K562 (cell line): ENCODE results near the gene SELENOI. TPM values are rescaled to one million over a fixed set of nuclear protein-coding genes. Genes with fewer than 3 reads are reported as not detected.
A peak's percentile ranks its signal among the peaks of the same experiment; 100 is the strongest.

Experiments used
- CBFA2T3 ChIP-seq: fragments of 450-650 bp; IDR thresholded peaks from 2 replicates; pipeline ENCODE4 v1.6.1; 2017
- GABPA ChIP-seq: fragments of 200-800 bp; sonication (Bioruptor generic); conservative IDR thresholded peaks from 2 replicates; pipeline ENCODE4 v1.6.1; 2016; ENCODE audit warnings: low read depth, missing genetic modification characterization, missing compliant biosample characterization
- ILF3 ChIP-seq: fragments of 450-650 bp; IDR thresholded peaks from 2 replicates; pipeline ENCODE4 v1.6.1; 2018; ENCODE audit warnings: antibody characterized with exemption, mild to moderate bottlenecking, moderate library complexity, borderline replicate concordance
- MYC ChIP-seq, 2 experiments: fragments of 250-450 bp in 1 of 2; sonication (Bioruptor Pico) in 1 of 2; IDR thresholded peaks; 2 replicates each; pipeline versions ENCODE4 v1.5.1 to v1.6.1; 2012 to 2021; ENCODE audit warnings: low read depth in 2 of 2, borderline replicate concordance in 1 of 2, improper control_type of control experiment in 1 of 2, low read length in 1 of 2, mild to moderate bottlenecking in 1 of 2, moderate library complexity in 1 of 2
- NBN ChIP-seq: fragments of 450-650 bp; IDR thresholded peaks from 2 replicates; pipeline ENCODE4 v1.6.1; 2016; ENCODE audit warnings: low read depth, mild to moderate bottlenecking
- POLR2B ChIP-seq: fragments of 450-650 bp; IDR thresholded peaks from 2 replicates; pipeline ENCODE4 v1.6.1; 2018; ENCODE audit warnings: low read depth; ENCODE audit not compliant: partially characterized antibody
- PRMT5 ChIP-seq: sonication (generic); formaldehyde crosslinking; IDR thresholded peaks from 2 replicates; pipeline ENCODE4 v1.5.0; 2020; ENCODE audit warnings: missing genetic modification reagents
- TARDBP ChIP-seq: fragments of 450-650 bp; IDR thresholded peaks from 2 replicates; pipeline ENCODE4 v1.6.1; 2016
- ZBTB7A ChIP-seq: IDR thresholded peaks from 2 replicates; pipeline ENCODE4 v1.6.1; 2011; ENCODE audit warnings: low read depth, mild to moderate bottlenecking, low read length, moderate library complexity, borderline replicate concordance; ENCODE audit not compliant: control insufficient read depth
- ZNF408 ChIP-seq: fragments of 250-450 bp; sonication (Bioruptor Pico); IDR thresholded peaks from 2 replicates; pipeline ENCODE4 v1.4.0; 2020; ENCODE audit warnings: low read depth, mild to moderate bottlenecking, moderate library complexity
- ZNF717 ChIP-seq: fragments of 250-450 bp; sonication (Bioruptor Pico); IDR thresholded peaks from 2 replicates; pipeline ENCODE4 v1.5.0; 2021
- polyA plus RNA-seq, 8 experiments: library from polyadenylated mRNA; depleted of rRNA in 4 of 8; stranded (reverse) in 5 of 8; unstranded in 3 of 8; fragments of >200 nt; fragmentation: Nextera tagmentation in 2 of 8; fragmentation: Illumina TruSeq in 1 of 8; extraction: Ambion mirVana in 2 of 8; extraction: Trizol in 1 of 8; gene quantifications; 2 replicates each; pipeline versions ENCODE4 v1.2.1 to v1.2.3, GENCODE V29; 2011 to 2014; ENCODE audit warnings: inconsistent platforms in 1 of 8, missing spikeins in 1 of 8
- total RNA-seq, 7 experiments: library from RNA; depleted of rRNA in 6 of 7; stranded (reverse); fragments of >200 nt in 6 of 7; fragmentation: Illumina TruSeq in 2 of 7; extraction: Trizol in 2 of 7; gene quantifications; 2 replicates each; pipeline versions ENCODE4 v1.2.1 to v1.2.3, GENCODE V29; 2011 to 2021; ENCODE audit warnings: low replicate concordance in 1 of 7
- TF ChIP-seq, protein P1 (sequence below): sonication (generic); formaldehyde crosslinking; IDR thresholded peaks from 2 replicates; pipeline ENCODE4 v1.8.0; 2022; ENCODE audit warnings: missing genetic modification reagents, mild to moderate bottlenecking, borderline replicate concordance
- TF ChIP-seq, protein P2 (sequence below): fragments of 450-650 bp; IDR thresholded peaks from 2 replicates; pipeline ENCODE4 v1.6.1; 2016; ENCODE audit warnings: mild to moderate bottlenecking, moderate library complexity

The SELENOI gene
- total and polyA plus RNA-seq, 9 of the 15 experiments (the other 6 are each of a cell fraction or from before 2014, with no cell fraction given): 9.6 to 46.9 (median 24.4) TPM

DNA sequence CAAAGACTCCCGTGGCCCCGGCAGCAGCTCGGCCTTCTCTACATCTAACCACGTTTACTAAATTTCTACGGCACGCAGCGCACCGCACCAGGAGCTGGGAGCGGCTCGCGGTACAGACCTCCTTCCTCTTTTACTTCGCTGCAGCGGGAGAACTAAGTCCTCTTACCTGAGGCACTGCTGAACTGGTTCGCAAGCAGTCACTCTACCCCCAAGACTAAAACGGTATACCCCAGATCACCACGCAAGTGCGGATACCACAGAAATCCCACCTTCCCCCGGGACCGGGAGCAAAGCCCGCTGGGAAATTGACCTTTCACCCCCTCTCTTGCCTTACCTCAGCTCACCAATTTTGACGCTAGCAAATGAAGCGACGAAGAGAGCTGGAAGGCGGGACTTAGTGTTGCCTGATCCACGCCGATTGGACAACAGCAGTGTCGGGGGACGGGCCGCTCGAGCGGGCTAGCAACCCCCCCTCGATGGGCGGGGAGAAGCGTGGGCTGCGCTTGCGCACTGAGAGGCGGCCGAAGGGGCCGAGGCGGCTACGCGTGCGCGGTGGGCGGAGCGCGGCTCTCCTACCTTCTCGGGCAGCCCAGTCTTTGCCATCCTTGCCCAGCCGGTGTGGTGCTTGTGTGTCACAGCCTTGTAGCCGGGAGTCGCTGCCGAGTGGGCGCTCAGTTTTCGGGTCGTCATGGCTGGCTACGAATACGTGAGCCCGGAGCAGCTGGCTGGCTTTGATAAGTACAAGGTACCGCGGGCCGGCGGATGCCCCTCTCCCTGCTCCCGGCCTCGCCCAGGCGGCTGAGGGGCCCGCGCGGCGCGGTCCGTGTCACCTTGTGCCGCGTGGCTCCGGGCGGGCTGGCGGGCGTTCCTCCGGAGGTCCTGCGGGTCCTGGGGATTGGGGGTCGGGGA is at the start of gene SELENOI (continued):
- TF ChIP-seq, protein P1, sequence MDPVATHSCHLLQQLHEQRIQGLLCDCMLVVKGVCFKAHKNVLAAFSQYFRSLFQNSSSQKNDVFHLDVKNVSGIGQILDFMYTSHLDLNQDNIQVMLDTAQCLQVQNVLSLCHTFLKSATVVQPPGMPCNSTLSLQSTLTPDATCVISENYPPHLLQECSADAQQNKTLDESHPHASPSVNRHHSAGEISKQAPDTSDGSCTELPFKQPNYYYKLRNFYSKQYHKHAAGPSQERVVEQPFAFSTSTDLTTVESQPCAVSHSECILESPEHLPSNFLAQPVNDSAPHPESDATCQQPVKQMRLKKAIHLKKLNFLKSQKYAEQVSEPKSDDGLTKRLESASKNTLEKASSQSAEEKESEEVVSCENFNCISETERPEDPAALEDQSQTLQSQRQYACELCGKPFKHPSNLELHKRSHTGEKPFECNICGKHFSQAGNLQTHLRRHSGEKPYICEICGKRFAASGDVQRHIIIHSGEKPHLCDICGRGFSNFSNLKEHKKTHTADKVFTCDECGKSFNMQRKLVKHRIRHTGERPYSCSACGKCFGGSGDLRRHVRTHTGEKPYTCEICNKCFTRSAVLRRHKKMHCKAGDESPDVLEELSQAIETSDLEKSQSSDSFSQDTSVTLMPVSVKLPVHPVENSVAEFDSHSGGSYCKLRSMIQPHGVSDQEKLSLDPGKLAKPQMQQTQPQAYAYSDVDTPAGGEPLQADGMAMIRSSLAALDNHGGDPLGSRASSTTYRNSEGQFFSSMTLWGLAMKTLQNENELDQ (CRISPR knock-in tag): no peak
- TF ChIP-seq ZNF717 (CRISPR knock-in tag) (no peak), CBFA2T3 (0 out of 2 replicates have a peak, but pooled peaks have one; percentile 11), ZBTB7A (peak; percentile 73; the same call in 1 of the 2 replicates), POLR2B (peak; percentile 97), MYC (IDR thresholded peaks at IDR 0.05; ENCODE audit: low read depth, low read length) (peak; percentile 66), MYC (CRISPR knock-in tag; IDR thresholded peaks at IDR 0.05; ENCODE audit: borderline replicate concordance, low read depth) (peak; percentile 77; the same call in 1 of the 2 replicates), PRMT5 (no peak), NBN (0 out of 2 replicates have a peak, but pooled peaks have one; percentile 32), TARDBP (0 out of 2 replicates have a peak, but pooled peaks have one; percentile 21), ILF3 (no peak), GABPA (tag) (no peak), ZNF408 (no peak)
- TF ChIP-seq, protein P2, sequence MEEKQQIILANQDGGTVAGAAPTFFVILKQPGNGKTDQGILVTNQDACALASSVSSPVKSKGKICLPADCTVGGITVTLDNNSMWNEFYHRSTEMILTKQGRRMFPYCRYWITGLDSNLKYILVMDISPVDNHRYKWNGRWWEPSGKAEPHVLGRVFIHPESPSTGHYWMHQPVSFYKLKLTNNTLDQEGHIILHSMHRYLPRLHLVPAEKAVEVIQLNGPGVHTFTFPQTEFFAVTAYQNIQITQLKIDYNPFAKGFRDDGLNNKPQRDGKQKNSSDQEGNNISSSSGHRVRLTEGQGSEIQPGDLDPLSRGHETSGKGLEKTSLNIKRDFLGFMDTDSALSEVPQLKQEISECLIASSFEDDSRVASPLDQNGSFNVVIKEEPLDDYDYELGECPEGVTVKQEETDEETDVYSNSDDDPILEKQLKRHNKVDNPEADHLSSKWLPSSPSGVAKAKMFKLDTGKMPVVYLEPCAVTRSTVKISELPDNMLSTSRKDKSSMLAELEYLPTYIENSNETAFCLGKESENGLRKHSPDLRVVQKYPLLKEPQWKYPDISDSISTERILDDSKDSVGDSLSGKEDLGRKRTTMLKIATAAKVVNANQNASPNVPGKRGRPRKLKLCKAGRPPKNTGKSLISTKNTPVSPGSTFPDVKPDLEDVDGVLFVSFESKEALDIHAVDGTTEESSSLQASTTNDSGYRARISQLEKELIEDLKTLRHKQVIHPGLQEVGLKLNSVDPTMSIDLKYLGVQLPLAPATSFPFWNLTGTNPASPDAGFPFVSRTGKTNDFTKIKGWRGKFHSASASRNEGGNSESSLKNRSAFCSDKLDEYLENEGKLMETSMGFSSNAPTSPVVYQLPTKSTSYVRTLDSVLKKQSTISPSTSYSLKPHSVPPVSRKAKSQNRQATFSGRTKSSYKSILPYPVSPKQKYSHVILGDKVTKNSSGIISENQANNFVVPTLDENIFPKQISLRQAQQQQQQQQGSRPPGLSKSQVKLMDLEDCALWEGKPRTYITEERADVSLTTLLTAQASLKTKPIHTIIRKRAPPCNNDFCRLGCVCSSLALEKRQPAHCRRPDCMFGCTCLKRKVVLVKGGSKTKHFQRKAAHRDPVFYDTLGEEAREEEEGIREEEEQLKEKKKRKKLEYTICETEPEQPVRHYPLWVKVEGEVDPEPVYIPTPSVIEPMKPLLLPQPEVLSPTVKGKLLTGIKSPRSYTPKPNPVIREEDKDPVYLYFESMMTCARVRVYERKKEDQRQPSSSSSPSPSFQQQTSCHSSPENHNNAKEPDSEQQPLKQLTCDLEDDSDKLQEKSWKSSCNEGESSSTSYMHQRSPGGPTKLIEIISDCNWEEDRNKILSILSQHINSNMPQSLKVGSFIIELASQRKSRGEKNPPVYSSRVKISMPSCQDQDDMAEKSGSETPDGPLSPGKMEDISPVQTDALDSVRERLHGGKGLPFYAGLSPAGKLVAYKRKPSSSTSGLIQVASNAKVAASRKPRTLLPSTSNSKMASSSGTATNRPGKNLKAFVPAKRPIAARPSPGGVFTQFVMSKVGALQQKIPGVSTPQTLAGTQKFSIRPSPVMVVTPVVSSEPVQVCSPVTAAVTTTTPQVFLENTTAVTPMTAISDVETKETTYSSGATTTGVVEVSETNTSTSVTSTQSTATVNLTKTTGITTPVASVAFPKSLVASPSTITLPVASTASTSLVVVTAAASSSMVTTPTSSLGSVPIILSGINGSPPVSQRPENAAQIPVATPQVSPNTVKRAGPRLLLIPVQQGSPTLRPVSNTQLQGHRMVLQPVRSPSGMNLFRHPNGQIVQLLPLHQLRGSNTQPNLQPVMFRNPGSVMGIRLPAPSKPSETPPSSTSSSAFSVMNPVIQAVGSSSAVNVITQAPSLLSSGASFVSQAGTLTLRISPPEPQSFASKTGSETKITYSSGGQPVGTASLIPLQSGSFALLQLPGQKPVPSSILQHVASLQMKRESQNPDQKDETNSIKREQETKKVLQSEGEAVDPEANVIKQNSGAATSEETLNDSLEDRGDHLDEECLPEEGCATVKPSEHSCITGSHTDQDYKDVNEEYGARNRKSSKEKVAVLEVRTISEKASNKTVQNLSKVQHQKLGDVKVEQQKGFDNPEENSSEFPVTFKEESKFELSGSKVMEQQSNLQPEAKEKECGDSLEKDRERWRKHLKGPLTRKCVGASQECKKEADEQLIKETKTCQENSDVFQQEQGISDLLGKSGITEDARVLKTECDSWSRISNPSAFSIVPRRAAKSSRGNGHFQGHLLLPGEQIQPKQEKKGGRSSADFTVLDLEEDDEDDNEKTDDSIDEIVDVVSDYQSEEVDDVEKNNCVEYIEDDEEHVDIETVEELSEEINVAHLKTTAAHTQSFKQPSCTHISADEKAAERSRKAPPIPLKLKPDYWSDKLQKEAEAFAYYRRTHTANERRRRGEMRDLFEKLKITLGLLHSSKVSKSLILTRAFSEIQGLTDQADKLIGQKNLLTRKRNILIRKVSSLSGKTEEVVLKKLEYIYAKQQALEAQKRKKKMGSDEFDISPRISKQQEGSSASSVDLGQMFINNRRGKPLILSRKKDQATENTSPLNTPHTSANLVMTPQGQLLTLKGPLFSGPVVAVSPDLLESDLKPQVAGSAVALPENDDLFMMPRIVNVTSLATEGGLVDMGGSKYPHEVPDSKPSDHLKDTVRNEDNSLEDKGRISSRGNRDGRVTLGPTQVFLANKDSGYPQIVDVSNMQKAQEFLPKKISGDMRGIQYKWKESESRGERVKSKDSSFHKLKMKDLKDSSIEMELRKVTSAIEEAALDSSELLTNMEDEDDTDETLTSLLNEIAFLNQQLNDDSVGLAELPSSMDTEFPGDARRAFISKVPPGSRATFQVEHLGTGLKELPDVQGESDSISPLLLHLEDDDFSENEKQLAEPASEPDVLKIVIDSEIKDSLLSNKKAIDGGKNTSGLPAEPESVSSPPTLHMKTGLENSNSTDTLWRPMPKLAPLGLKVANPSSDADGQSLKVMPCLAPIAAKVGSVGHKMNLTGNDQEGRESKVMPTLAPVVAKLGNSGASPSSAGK: 0 out of 2 replicates have a peak, but pooled peaks have one; percentile 9
